HG03432 (cell line): Measurements from ENCODE around the gene GOPC.
"Not testable (repeated sequence)": the region's sequence is repeated elsewhere in the genome, so short reads cannot be mapped to it uniquely, and the experiment has no call there.

Experiments
- ATAC-seq: cut with Tn5 transposase; IDR thresholded peaks from one replicate; pipeline ENCODE4 v1.9.1; 2021; ENCODE audit warnings: mild to moderate bottlenecking, moderate library complexity; ENCODE audit not compliant: unreplicated experiment

Gene GOPC

GRCh38 chr6:117518870-117519269 lies 83.4 kb downstream of the GOPC start:
- no peak for ATAC-seq

DNA sequence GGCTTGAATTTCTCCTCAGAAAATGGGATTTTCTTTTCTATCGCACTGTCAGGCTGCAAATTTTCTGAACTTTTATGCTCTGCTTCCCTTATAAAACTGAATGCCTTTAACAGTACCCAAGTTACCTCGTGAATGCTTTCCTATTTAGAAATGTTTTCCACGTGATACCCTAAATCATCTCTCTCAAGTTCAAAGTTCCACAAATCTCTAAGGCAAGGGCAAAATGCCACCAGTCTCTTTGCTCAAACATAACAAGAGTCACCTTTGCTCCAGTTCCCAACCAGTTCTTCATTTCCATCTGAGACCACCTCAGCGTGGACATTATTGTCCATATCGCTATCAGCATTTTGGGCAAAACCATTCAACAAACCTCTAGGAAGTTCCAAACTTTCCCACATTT lies 84.3 kb downstream of the GOPC start:
- not testable (repeated sequence) for ATAC-seq

DNA sequence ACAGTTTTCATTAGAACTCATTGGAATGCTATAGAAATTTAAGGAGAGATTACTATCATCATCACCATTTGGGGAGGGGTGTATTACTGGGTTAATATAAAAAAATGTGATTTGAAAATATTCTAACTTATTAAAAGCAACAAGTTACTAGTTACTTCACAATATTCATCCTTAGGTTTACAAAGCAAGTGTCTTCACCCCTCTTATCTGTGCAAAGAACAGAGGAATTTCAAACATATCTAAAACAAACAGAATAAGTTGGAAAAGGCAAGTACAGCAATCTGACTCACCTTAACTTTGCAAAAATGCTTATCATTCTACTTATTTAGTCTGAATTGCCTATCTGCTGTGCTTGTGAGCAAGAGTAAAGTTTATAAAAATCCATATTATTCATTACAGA lies 87.0 kb downstream of the GOPC start:
- ATAC-seq: no peak

DNA sequence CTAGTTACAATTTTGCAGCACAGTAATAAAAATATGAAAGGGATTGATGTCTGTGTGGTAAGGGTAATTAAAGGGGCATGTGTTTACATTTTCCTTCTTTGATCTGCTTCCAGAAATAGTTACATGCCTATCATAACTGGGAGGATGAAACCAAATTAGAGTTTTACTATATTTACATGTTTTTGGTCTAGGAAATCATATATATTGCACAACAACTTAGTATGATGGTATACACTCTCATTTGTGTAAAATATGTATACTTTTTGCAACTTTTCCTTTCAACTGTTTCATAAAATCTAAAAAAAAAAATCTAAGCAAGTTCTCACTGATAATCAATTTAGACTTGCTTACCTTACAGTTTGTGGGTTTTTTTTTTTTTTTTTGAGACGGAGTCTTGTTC lies 87.7 kb downstream of the GOPC start:
- ATAC-seq: no peak

DNA sequence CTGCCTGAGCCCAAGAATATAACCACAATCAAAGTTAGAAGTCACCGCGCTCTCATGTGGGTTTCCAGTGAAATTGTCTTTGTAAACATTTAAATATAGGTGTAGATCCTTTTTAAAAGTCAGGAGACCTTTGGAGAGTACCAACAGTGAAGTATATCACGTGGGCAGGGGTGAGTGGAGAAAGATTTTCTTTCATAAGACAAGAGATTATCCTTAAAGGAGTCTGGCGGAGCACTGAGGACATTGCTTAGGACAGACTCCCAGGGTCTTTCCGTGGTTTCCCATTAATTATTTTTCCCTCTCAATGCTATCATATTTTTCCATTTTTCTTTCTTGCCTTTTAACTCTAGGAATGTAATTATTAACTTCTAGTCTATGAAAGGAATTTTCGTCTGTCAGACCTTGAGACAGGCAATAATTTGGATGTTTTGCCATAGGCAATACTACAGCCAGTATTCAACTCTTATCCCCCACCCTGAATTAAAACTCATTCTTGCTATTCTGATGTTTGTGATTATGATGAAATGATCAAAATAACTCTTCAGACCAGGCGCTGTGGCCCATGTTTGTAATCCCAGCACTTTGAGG lies 88.4 kb downstream of the GOPC start:
- no peak for ATAC-seq

DNA sequence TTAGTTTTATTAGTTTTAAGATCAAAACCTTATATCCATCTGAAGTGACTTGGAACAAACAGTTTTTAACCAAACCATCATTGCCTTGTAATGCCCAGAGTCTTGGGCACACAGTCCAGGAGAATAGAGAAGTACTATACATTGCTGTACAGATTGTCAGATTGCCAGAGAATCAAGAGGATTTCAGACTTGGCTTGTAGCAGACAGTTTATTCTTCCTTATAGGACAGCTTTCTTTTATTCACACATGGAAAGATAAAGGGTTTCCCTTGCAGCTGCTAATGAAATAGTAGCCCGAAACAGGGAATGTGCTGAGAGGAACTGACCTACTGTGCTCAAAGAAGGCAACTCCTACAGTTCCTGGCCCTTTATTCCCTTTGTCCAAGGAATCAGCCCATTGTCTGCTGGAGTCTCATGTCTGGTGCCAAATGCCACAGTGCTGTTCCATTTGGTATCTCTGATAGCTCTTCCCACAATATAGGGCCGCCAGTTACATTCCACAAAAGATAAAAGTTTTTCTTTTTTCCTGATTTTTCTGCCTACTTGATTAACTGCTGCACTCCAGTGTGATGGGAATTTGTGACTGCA lies 89.2 kb downstream of the GOPC start:
- ATAC-seq: no peak

DNA sequence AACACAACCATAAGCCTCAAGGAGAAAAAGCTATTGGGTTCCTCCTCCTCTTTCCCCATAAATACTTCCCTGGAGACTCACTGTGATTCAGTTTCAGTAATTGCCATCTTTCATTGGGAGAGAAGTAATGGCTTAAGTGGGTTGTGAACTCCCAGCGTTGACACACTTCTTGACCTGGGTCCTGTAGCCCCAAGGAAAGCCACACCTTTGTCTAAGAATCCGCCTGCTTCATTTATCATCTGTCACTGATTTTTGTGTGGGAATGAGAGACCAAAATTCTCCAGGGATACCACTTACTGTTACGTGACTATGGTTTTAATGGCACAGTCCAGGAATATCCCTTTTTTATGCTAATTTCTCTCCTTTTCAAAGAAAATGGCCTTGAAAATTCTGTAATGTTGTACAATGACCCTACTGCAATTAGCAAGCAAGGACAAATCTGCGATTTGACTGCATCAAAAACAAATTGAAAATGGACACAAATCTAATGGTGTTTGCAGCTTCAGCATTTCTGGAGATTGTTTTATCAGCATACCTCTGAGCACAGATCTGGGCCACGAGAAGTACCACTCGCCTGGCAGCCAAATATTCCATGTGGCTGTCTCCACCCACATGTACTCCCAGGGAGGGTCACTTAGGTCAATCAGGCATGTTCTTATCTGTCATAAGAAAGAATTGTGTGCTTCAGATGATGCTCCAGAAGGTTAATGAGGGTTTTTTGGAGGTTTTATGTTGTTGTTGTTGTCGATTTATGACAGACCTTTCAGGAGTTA lies 90.1 kb downstream of the GOPC start:
- no peak for ATAC-seq
